MM.1S (cell line): ENCODE results near the gene WSCD1.

Experiments used
- DNase-seq: peaks from one replicate; pipeline ENCODE4 v3.0.0-alpha.2; 2015
- H2AFZ ChIP-seq: fragments of 300-600 bp; sonication (generic); 2 replicates; pipeline ENCODE4 v1.6.0; 2016; ENCODE audit warnings: antibody characterized with exemption, low read length
- H3F3A ChIP-seq: fragments of 300-600 bp; sonication (generic); 2 replicates; pipeline ENCODE4 v1.6.1; 2016; ENCODE audit warnings: mild to moderate bottlenecking, antibody characterized with exemption, low read length, moderate library complexity, mixed read lengths; ENCODE audit not compliant: insufficient read depth
- H3K27ac ChIP-seq: fragments of 300-600 bp; sonication (generic); 2 replicates; pipeline ENCODE4 v1.5.1; 2016; ENCODE audit warnings: mild to moderate bottlenecking, low read length
- H3K27me3 ChIP-seq: fragments of 300-600 bp; sonication (generic); replicated peaks from 2 replicates; pipeline ENCODE4 v1.6.0; 2016; ENCODE audit warnings: low read length; ENCODE audit not compliant: insufficient read depth
- H3K36me3 ChIP-seq: fragments of 300-600 bp; sonication (generic); replicated peaks from 2 replicates; pipeline ENCODE4 v1.6.1; 2016; ENCODE audit warnings: mild to moderate bottlenecking, low read length, mixed read lengths; ENCODE audit not compliant: insufficient read depth
- H3K4me1 ChIP-seq: fragments of 300-600 bp; sonication (generic); 2 replicates; pipeline ENCODE4 v1.6.1; 2016; ENCODE audit warnings: low read length, mixed read lengths
- H3K4me2 ChIP-seq: fragments of 300-600 bp; sonication (generic); 2 replicates; pipeline ENCODE4 v1.6.0; 2016; ENCODE audit warnings: low read depth, low read length
- H3K4me3 ChIP-seq: fragments of 300-600 bp; sonication (generic); 2 replicates; pipeline ENCODE4 v1.5.1; 2016; ENCODE audit warnings: low read length, mixed read lengths
- H3K79me2 ChIP-seq: fragments of 300-600 bp; sonication (generic); 2 replicates; pipeline ENCODE4 v1.6.1; 2016; ENCODE audit warnings: mixed run types, low read length, mixed read lengths
- H3K9ac ChIP-seq: fragments of 300-600 bp; sonication (generic); 2 replicates; pipeline ENCODE4 v1.6.1; 2016; ENCODE audit warnings: low read length, mixed read lengths
- H3K9me2 ChIP-seq: fragments of 300-600 bp; sonication (generic); replicated peaks from 2 replicates; pipeline ENCODE4 v1.6.1; 2016; ENCODE audit warnings: mild to moderate bottlenecking, low read length, mixed read lengths; ENCODE audit not compliant: insufficient read depth
- H3K9me3 ChIP-seq: fragments of 300-600 bp; sonication (generic); replicated peaks from 2 replicates; pipeline ENCODE4 v1.6.1; 2016; ENCODE audit warnings: mild to moderate bottlenecking, low read length, mixed read lengths; ENCODE audit not compliant: insufficient read depth
- H4K20me1 ChIP-seq: fragments of 300-600 bp; sonication (generic); 2 replicates; pipeline ENCODE4 v1.6.1; 2016; ENCODE audit warnings: mild to moderate bottlenecking, low read length, moderate library complexity, mixed read lengths; ENCODE audit not compliant: insufficient read depth
- EZH2 ChIP-seq: fragments of 300-600 bp; sonication (generic); optimal IDR thresholded peaks from 2 replicates; pipeline ENCODE3; 2017; ENCODE audit warnings: low read depth, mild to moderate bottlenecking, antibody characterized with exemption, low read length, mixed read lengths
- EZH2phosphoT487 ChIP-seq: fragments of 300-600 bp; sonication (generic); IDR thresholded peaks from 2 replicates; pipeline ENCODE4 v1.6.1; 2018; ENCODE audit warnings: antibody characterized with exemption, low read length
- TF ChIP-seq, protein P1 (sequence below): fragments of 300-600 bp; sonication (generic); IDR thresholded peaks from 2 replicates; pipeline ENCODE4 v1.5.1; 2016; ENCODE audit warnings: antibody characterized with exemption, low read length, mixed read lengths

The WSCD1 gene

DNA sequence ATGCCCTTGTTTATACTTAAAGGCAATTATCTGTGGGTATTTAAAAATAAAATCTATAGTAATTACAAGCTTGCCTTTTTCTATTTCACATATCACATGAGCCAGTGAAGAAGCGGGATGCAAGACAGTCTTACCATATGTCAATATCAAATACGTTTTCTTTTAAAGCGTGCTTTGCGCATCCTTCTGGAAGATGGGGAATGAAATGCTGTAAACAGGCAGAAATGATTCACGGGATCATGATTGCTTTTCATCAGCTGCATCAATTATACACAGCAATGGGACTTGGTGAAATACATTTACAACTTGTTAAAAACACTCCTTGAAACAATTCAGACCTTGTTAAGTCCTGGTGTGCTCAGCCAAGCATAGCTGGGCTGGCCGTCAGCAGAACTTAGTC, 72.5 kb downstream of the WSCD1 start:
- H3F3A ChIP-seq, result 0 out of 2 replicates have a peak, but pooled peaks cover under 1% of the 10 kb centered on the region
- no peak overlapping the region for H3K27ac ChIP-seq
- no peak overlapping the region for H3K9ac ChIP-seq
- H3K4me3 ChIP-seq, result no peak overlapping the region
- no peaks in the 10 kb centered on the region for H3K9me2 ChIP-seq
- DNase-seq, result no peak
- H3K79me2 ChIP-seq, result no peaks in the 10 kb centered on the region
- no peaks in the 10 kb centered on the region for H4K20me1 ChIP-seq
- peaks cover 8% of the 10 kb centered on the region for H3K4me1 ChIP-seq
- H3K27me3 ChIP-seq, result no peaks in the 10 kb centered on the region
- TF ChIP-seq, protein P1, sequence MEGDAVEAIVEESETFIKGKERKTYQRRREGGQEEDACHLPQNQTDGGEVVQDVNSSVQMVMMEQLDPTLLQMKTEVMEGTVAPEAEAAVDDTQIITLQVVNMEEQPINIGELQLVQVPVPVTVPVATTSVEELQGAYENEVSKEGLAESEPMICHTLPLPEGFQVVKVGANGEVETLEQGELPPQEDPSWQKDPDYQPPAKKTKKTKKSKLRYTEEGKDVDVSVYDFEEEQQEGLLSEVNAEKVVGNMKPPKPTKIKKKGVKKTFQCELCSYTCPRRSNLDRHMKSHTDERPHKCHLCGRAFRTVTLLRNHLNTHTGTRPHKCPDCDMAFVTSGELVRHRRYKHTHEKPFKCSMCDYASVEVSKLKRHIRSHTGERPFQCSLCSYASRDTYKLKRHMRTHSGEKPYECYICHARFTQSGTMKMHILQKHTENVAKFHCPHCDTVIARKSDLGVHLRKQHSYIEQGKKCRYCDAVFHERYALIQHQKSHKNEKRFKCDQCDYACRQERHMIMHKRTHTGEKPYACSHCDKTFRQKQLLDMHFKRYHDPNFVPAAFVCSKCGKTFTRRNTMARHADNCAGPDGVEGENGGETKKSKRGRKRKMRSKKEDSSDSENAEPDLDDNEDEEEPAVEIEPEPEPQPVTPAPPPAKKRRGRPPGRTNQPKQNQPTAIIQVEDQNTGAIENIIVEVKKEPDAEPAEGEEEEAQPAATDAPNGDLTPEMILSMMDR, result no peak
- H2AFZ ChIP-seq, result no peak overlapping the region
- H3K4me2 ChIP-seq, result no peak overlapping the region
- no peaks in the 10 kb centered on the region for H3K36me3 ChIP-seq
- H3K9me3 ChIP-seq, result no peaks in the 10 kb centered on the region

DNA sequence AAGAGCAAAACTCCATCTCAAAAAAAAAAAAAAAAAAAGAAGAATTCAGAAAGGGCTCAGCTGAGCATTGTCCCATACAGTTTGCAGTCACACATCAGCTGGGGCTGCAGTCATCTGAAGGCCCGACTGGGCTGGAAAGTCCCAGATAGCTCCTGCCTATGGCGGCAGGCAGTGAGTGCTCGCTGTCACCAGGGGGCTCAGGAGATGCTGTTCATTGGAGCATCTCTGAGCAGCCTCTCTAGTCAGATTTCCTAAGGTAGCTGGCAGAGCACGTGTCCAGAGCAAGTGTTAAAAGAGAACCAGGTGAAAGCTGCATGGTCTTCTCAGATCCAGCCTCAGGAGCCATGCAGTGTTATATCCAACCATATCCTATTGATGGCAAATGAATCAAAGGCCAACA, 75.8 kb downstream of the WSCD1 start:
- no peaks in the 10 kb centered on the region for H3K79me2 ChIP-seq
- no peak overlapping the region for H3K27ac ChIP-seq
- TF ChIP-seq EZH2phosphoT487 (no peak), EZH2 (no peak)
- TF ChIP-seq, protein P1, result no peak
- H2AFZ ChIP-seq, result no peak overlapping the region
- no peak overlapping the region for H3K4me2 ChIP-seq
- no peaks in the 10 kb centered on the region for H3F3A ChIP-seq
- no peaks in the 10 kb centered on the region for H3K4me1 ChIP-seq
- H3K36me3 ChIP-seq, result no peaks in the 10 kb centered on the region
- no peak for DNase-seq
- H3K9me2 ChIP-seq, result no peaks in the 10 kb centered on the region
- no peaks in the 10 kb centered on the region for H4K20me1 ChIP-seq
- no peaks in the 10 kb centered on the region for H3K9me3 ChIP-seq
- no peak overlapping the region for H3K9ac ChIP-seq
- no peak overlapping the region for H3K4me3 ChIP-seq
- H3K27me3 ChIP-seq, result no peaks in the 10 kb centered on the region

DNA sequence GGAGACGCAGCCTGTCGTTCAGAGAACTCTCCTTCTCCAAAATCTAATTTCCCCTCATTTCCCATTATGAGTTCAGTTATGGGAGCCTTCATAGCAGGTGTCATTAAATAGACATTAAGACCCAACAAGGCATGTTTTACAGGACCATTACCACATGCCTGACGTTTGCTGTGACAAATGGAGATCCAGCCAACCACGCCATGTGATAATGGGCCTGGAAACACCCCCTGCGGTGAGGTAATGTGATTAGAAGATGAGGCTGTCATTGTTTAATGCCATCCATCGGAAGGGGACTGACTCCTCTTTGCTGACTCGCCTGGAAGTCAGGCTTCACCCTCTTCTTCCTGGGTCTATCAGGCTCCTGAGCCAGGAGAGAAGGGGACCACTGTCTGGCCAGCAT, 76.9 kb downstream of the WSCD1 start:
- no peaks in the 10 kb centered on the region for H3F3A ChIP-seq
- H3K9me2 ChIP-seq, result no peaks in the 10 kb centered on the region
- H3K27me3 ChIP-seq, result no peaks in the 10 kb centered on the region
- DNase-seq, result no peak
- no peaks in the 10 kb centered on the region for H3K79me2 ChIP-seq
- H3K4me2 ChIP-seq, result no peak overlapping the region
- H3K4me1 ChIP-seq, result no peaks in the 10 kb centered on the region
- TF ChIP-seq EZH2 (no peak), EZH2phosphoT487 (no peak)
- TF ChIP-seq, protein P1, result no peak
- H3K9ac ChIP-seq, result no peak overlapping the region
- H3K9me3 ChIP-seq, result no peaks in the 10 kb centered on the region
- H2AFZ ChIP-seq, result no peak overlapping the region
- H4K20me1 ChIP-seq, result no peaks in the 10 kb centered on the region
- H3K4me3 ChIP-seq, result no peak overlapping the region
- H3K36me3 ChIP-seq, result no peaks in the 10 kb centered on the region
- no peak overlapping the region for H3K27ac ChIP-seq

DNA sequence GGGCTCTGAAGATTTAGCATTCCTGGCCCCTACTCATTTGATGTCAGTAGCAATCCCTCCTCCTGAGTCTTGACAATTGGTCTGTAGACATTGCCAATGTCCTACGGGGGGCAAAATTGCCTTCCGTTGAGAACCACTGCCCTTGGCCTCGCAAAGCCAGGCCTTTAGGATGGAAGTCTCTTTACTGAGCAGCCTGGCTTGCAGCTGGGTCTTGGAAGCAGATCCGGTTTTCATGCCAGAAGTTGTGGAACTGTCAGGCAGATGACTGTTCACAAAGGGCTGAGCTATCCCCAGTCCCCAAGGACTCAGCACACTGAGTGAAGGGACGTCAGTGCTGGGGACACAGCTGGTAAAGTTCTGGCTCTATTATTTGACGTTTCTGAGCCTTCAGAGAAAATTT, 83.2 kb downstream of the WSCD1 start:
- Histone ChIP-seq H3K4me1 (no peaks in the 10 kb centered on the region), H3K9me2 (no peaks in the 10 kb centered on the region), H3K27ac (no peak overlapping the region), H2AFZ (no peak overlapping the region), H4K20me1 (no peaks in the 10 kb centered on the region), H3F3A (no peaks in the 10 kb centered on the region), H3K27me3 (no peaks in the 10 kb centered on the region), H3K36me3 (no peaks in the 10 kb centered on the region), H3K9me3 (no peaks in the 10 kb centered on the region), H3K4me3 (no peak overlapping the region), H3K9ac (no peak overlapping the region), H3K79me2 (no peaks in the 10 kb centered on the region), H3K4me2 (no peak overlapping the region)
- TF ChIP-seq, protein P1, result no peak
- TF ChIP-seq EZH2phosphoT487 (no peak), EZH2 (no peak)
- no peak for DNase-seq
